Left kidney (tissue), 2 donors: ENCODE data around the gene ARHGAP29. TPM values are rescaled to one million over a fixed set of nuclear protein-coding genes. Genes with fewer than 3 reads are reported as not detected.
"Not testable (repeated sequence)": the region's sequence is repeated elsewhere in the genome, so short reads cannot be mapped to it uniquely, and the experiment has no call there.

Source experiments
- DNase-seq: peaks from one replicate; pipeline ENCODE4 v3.0.0-alpha.2; 2013
- polyA plus RNA-seq: library from polyadenylated mRNA; unstranded; fragments of 120-200 nt; gene quantifications from one replicate; pipeline ENCODE4 v1.2.1, GENCODE V29; 2013; ENCODE audit not compliant: insufficient read length

ARHGAP29 gene
- polyA plus RNA-seq, 1 donor: 96.2 TPM

GRCh38 chr1:94183197-94183815, 54.1 kb downstream of the ARHGAP29 start:
- no peak for DNase-seq

DNA sequence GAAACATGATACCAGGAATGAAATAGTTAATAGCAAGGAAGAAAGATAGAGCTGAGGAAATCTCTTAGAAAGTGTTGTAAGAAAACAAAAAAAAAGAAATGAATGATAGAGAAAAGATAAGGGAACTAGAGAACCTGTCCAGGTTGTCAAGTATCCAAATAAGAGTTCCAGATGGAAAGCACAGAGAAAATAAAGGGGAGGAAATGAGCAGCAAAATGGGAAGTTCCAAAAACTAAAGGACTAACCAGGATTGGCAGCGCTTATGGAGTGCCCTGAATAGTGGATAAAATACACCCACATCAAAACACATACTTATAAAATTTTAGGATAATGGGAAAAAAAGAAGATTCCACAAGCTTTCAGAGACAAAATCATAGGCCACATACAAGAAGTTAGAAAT, 55.2 kb downstream of the ARHGAP29 start:
- DNase-seq: no peak

DNA sequence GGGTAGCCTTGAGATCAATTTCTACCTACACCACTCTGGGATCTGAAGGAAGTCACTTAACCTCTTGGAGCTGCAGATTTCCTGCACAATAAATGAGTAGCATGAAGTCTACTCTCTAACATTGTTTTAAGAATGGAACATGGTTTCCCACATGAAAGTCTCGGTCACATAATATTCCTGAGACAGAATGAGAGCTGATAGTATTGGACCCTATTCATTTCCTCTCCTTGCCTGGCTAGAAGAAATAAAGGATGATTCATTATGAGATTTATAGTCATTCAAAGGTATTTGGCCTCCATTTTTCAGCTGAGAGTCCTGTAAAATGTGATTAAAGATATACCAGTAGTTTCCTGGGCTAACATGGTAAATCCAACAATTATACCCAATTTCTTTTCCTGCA, 56.7 kb downstream of the ARHGAP29 start:
- DNase-seq: no peak

- no peak for DNase-seq
These were observed 58.5 kb downstream of the ARHGAP29 start for GRCh38 chr1:94178901-94179300.

- no peak for DNase-seq
These were observed 68.3 kb downstream of the ARHGAP29 start for GRCh38 chr1:94169126-94169525.

DNA sequence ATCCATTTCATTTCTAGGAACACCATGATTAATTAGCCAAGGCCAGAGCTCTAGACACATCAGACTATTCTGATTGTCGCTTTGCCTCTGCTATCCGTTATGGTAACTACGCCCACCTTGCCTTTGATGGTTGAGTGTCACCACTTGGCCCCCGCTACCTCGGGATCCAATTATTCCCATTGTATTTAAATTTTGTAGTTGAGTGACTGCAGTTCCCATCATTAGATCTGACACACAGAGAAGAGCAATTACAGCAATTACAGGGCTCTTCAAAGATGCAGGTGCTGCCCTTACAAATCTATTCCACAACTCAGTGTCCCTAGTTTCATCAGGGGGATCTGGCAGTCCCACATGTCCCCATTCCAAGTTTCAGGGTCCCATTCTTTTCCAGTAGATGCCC, 71.5 kb downstream of the ARHGAP29 start:
- DNase-seq: no peak

DNA sequence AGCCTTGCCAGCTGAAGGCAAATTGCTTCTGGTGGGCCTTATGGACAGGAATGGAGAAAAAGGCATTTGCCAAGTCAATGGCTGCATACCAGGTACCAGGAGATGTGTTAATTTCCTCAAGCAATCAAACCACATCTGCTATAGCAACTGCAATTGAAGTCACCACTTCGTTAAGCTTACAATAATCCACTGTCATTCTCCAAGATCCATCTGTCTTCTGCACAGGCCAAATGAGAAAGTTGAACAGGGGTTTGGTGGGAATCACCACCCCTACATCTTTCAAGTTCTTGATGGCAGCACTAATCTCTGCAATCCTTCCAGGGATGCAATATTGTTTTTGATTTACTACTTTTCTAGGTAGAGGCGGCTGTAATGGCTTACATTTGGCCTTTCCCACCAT, 72.5 kb downstream of the ARHGAP29 start:
- not testable (repeated sequence) for DNase-seq

DNA sequence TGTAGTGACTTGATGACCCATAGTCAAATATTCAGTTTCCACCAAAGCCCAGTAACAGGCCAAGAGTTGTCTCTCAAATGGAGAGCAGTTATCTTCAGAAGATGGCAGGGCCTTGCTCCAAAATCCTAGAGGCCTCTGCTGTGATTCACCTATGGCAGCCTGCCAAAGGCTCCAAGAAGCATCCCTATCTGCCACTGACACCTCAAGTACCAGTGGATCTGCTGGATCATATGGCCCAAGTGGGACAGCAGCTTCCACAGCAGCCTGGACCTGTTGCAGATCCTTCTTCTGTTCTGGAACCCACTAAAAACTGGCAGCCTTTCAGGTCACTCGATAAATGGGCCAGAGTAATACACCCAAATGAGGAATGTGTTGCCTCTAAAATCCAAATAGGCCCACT, 73.3 kb downstream of the ARHGAP29 start:
- DNase-seq: not testable (repeated sequence)

DNA sequence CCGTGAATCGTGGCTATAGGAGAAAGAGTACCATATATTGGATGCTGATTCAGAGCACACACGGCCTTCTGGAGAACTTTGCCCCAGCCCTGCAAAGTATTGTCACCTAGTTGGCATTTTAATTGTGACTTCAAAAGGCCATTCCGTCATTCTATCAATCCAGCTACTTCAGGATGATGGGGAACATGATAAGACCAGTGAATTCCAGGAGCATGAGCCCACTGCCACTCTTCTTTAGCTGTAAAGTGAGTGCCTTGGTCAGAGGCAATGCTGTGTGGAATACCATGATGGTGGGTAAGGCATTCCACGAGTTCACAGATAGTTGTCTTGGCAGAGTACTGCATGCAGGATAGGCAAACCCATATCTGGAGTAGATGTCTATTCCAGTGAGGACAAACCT, 74.1 kb downstream of the ARHGAP29 start:
- DNase-seq: not testable (repeated sequence)

DNA sequence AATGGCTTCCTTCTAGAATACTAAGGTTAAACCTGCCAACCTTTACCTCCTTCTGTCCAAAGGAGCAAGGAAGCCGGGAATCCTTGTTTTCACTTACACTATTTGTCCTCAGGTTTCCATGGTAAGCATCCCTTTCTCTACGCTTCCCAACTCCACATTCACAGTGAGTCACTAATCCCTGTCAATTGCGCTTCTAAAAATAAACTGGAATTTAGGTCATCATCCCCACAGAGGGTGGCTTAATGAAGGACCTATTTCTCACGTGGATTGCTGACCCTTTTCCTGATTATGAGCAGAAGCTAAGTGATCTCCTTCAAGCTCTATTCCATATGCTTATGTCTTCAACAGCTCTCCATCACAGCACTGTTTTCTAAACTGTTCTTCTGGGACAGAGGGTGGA, 76.6 kb downstream of the ARHGAP29 start:
- no peak for DNase-seq

DNA sequence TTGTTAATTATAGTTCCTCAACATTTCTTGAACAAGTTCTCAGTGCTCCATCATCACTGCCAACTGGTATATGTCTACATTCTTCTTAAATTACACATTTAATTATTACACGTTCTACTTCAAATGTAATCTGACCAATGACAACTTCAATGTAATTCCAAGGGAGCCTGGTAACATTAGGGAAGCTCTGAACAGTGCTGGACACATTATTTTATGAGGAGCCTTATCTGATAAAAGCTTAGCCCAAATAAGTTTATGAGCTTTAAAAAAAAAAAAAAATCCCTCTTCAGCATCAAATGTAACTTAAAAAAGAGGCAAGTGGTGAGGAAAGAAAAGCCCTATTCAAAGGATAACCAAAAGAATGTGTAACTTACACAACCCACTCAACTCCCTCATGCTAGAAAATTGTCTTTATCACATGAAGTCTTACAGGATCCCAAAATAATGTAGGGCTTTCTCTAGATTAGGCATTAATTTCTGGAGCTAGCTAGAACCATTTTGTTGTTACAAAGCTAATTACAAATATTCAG, 81.2 kb downstream of the ARHGAP29 start:
- DNase-seq: no peak

DNA sequence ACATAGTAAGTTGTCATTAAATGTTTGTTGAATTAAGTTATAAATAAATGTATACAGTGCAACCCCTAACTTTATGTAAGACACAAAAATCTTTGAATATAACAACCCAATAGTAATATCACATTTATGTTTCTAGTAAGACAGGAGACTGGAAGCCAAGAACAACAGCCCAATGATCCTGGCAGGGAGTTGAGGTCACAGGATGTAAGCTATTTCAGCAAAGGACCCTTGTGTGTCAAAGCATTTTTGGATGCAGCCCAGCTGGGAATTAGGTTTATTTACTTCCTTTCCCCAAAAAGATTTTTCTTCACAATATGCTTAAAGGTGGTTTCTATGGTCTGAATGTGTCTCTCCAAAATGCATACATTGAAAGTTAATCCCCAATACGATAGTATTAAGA, 82.4 kb downstream of the ARHGAP29 start:
- DNase-seq: no peak

- no peak for DNase-seq
These were observed 84.3 kb downstream of the ARHGAP29 start for GRCh38 chr1:94153133-94153532.

DNA sequence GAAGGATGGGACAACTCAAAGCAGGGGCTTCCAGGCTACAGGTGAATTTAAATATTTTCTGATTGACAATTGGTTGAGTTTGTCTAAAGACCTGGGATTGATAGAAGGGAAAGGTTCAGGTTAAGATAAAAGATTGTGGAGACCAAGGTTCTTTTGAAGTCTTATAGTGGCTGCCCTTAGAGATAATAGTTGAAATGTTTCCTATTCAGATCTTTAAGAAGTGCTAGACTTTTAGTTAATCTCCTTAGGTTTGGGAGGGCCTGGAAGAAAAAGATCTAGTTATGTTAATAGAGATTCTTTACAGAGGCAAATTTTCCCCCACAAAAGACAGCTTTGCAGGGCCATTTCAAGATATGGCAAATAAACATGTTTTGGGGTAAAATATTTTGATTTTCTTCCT, 88.2 kb downstream of the ARHGAP29 start:
- DNase-seq: not testable (repeated sequence)

GRCh38 chr1:94146273-94146672, 91.1 kb downstream of the ARHGAP29 start:
- no peak for DNase-seq

- no peak for DNase-seq
These were observed 92.5 kb downstream of the ARHGAP29 start for GRCh38 chr1:94144836-94145235.

DNA sequence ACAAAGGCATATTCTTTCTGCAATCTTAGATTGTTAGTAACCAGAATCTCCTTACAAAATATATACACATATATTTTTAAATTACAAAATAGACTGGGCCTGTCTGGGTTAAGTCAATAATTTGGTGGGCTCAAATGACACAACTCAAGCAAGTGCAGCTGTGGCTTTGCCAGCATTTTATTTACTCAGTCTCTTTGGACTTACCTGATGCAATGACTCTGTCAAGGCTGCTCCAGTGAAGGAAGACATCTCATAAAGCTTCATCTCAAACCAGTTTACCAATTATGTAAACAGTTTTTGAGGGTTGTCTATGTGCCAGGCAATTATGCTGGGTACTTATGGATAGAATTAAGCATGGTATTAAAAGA, 93.6 kb downstream of the ARHGAP29 start:
- DNase-seq: no peak

GRCh38 chr1:94143173-94143808, 94.1 kb downstream of the ARHGAP29 start:
- DNase-seq: no peak

GRCh38 chr1:94142583-94142982, 94.8 kb downstream of the ARHGAP29 start:
- no peak for DNase-seq

DNA sequence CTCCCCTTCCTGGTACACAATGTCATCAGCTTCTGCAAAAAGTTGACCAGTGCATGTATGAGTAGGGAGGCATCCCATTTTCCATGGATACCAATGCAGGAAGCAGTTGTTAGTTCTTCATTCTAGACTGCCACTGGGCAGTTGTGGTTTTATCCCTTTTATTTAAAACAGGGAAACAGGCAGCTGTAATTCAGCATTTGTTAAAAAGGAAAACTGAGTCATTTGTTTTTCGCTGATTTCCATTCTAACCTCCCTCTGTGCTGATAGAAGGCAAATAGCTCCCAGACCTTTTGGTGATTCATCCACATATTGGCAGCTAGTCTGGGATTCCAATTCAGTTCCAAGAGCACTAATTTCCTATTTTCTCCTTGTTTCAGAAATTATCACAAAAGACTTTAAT, 95.4 kb downstream of the ARHGAP29 start:
- no peak for DNase-seq

- DNase-seq: no peak
These were observed 105.3 kb downstream of the ARHGAP29 start for GRCh38 chr1:94132111-94132510.

GRCh38 chr1:94130851-94131595, 106.4 kb downstream of the ARHGAP29 start:
- DNase-seq: no peak

DNA sequence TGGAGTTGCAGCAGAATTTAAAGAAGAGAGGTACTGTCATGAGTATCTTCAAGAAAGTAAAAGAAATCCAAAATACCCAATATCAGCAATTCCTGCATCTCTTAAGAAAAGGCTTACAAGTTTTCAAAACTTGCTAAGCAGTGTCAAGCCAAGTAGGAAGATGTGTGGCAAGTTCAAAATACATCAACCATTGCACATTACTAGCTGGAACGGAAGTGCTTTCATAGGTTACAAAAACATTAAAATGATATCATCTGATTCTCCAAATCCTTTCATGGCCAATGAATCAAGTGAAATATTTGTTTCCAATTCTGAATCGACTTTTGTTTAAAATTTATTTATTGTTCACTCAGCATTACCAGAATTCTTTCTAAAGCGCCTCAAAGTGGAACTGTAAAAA, 110.7 kb downstream of the ARHGAP29 start:
- no peak for DNase-seq
